Measurements from ENCODE around the gene C4orf51.

GRCh38 chr4:145740806-145741205 lies 60.9 kb downstream of the C4orf51 start:
- TF ChIP-seq CTCF (IDR thresholded peaks at IDR 0.05; ENCODE audit: insufficient read depth, low read length), result no peak
- TF ChIP-seq REST (IDR thresholded peaks at IDR 0.05; ENCODE audit: insufficient replicate concordance, low read depth), result no peak
- no peak for TF ChIP-seq POLR2AphosphoS5 (IDR thresholded peaks at IDR 0.05; ENCODE audit: low read depth)
- no peak for TF ChIP-seq SPI1 (IDR thresholded peaks at IDR 0.05; ENCODE audit: borderline replicate concordance, low read depth)
- TF ChIP-seq GABPA (IDR thresholded peaks at IDR 0.05; ENCODE audit: low read depth), result no peak
